ENCODE results near the gene NEURL1B.

Gene NEURL1B

DNA sequence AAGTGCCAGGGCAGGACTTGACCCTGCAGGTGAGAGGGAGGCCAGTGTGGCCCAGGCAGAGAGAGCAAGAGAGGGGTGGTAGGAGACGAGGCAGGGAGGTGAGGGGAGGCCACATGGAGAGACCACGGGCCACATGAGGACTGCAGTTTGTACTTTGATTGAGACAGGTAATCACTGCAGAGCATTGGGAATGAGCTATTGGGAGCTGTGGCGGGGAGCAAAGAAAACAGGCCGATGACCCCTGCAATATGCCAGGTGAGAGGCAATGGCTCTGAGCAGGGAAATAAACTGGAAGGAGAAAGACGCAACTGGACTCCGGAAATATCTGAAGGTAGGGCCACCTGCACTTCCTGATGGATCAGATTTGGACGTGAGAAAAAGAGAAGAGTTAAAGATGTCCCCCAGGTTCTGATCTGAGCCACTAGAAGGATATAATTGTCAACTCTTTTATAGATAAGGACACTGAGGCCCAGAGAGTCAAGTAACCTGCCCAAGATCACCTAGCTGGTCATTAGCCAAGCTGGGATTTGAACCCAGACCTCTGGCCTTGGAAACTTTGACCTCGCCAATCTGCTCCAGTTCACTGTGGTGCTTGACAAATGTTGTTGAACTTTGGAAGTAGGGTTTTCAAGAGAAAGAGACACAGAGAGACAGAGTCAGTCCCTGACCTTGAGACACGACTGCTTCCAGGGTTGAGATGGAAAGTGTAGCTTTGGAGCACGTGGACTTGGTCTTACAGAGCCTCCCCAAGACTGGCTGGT, 87.6 kb downstream of the NEURL1B start:
- TF ChIP-seq SP1 (IDR thresholded peaks at IDR 0.05) (no peak), SUZ12 (IDR thresholded peaks at IDR 0.05) (no peak), BHLHE40 (IDR thresholded peaks at IDR 0.05; ENCODE audit: borderline replicate concordance) (no peak), PKNOX1 (IDR thresholded peaks at IDR 0.05) (no peak), ELF4 (IDR thresholded peaks at IDR 0.05) (no peak), HDGF (IDR thresholded peaks at IDR 0.05; ENCODE audit: borderline replicate concordance) (no peak), ARNT (IDR thresholded peaks at IDR 0.05) (no peak), FOXK2 (IDR thresholded peaks at IDR 0.05) (no peak), NFRKB (IDR thresholded peaks at IDR 0.05) (no peak), L3MBTL2 (conservative IDR thresholded peaks at IDR 0.05) (no peak), LEF1 (IDR thresholded peaks at IDR 0.05; ENCODE audit: borderline replicate concordance) (no peak), CTBP1 (IDR thresholded peaks at IDR 0.05; ENCODE audit: borderline replicate concordance) (no peak), ZNF384 (IDR thresholded peaks at IDR 0.05) (no peak), FOXM1 (IDR thresholded peaks at IDR 0.05; ENCODE audit: borderline replicate concordance) (no peak), TARDBP (IDR thresholded peaks at IDR 0.05) (no peak), FOXA1 (IDR thresholded peaks at IDR 0.05) (no peak)
- ChIA-PET CTCF (interaction anchor here (1.0 to 3.4 kb wide), 3 partner anchors 12 to 14 kb away, joined by 4 to 9 read pairs (median 9); no protein-coding TSS in a partner anchor), POLR2A (interaction anchor here (0.9 to 1.6 kb wide), 2 partner anchors 38 to 43 kb away, joined by 3 to 4 read pairs; partner anchors contain the start of gene DUSP1)
- no peak for DNase-seq (ENCODE audit: extremely low spot score)

DNA sequence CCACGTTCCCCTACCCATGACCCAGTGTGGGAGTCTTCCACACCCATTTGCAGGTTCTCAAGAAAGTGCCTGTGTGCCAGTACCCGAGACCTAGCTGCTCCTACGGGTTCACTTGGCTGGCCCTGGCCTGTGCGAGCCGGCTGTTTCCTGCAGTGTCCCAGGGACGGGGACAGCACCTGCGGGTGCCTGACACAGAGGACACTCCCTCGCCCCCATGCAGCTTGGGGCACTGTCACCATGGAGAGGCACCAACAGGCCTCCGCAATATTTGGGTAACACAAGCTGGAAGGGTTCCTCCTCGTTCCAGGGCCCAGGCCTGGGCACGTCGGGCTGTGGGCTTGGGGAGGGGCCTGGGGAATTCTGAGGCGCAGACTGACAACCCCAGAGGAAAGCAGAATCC, 88.5 kb downstream of the NEURL1B start:
- DNase-seq (ENCODE audit: extremely low spot score) = no peak
- ChIA-PET CTCF (interaction anchor here (1.0 kb wide), 1 partner anchor 15 kb away, joined by 4 read pairs; no protein-coding TSS in a partner anchor), POLR2A (interaction anchor here (1.6 kb wide), 1 partner anchor 42 kb away, joined by 4 read pairs; the partner anchor contains the start of gene DUSP1)
- TF ChIP-seq NFRKB (IDR thresholded peaks at IDR 0.05) (no peak), BHLHE40 (IDR thresholded peaks at IDR 0.05; ENCODE audit: borderline replicate concordance) (no peak), FOXA1 (IDR thresholded peaks at IDR 0.05) (no peak), ZNF384 (IDR thresholded peaks at IDR 0.05) (no peak), LEF1 (IDR thresholded peaks at IDR 0.05; ENCODE audit: borderline replicate concordance) (no peak), ELF4 (IDR thresholded peaks at IDR 0.05) (no peak), TARDBP (IDR thresholded peaks at IDR 0.05) (no peak), L3MBTL2 (conservative IDR thresholded peaks at IDR 0.05) (no peak), PKNOX1 (IDR thresholded peaks at IDR 0.05) (no peak), ARNT (IDR thresholded peaks at IDR 0.05) (no peak), CTBP1 (IDR thresholded peaks at IDR 0.05; ENCODE audit: borderline replicate concordance) (no peak), HDGF (IDR thresholded peaks at IDR 0.05; ENCODE audit: borderline replicate concordance) (no peak), FOXM1 (IDR thresholded peaks at IDR 0.05; ENCODE audit: borderline replicate concordance) (no peak)

GRCh38 chr5:172730222-172730621, 89.2 kb downstream of the NEURL1B start:
- POLR2A ChIA-PET = interaction anchor here (0.9 kb wide), 1 partner anchor 41 kb away, joined by 3 read pairs; the partner anchor contains the start of gene DUSP1
- CTCF ChIA-PET = no interaction called here
- no peak for DNase-seq (ENCODE audit: extremely low spot score)
- no peak for TF ChIP-seq SUZ12 (IDR thresholded peaks at IDR 0.05)
- no peak for TF ChIP-seq SP1 (IDR thresholded peaks at IDR 0.05)
- TF ChIP-seq LEF1 (IDR thresholded peaks at IDR 0.05; ENCODE audit: borderline replicate concordance) = no peak
- TF ChIP-seq ELF4 (IDR thresholded peaks at IDR 0.05) = no peak
- no peak for TF ChIP-seq ARNT (IDR thresholded peaks at IDR 0.05)
- no peak for TF ChIP-seq PKNOX1 (IDR thresholded peaks at IDR 0.05)
- no peak for TF ChIP-seq HDGF (IDR thresholded peaks at IDR 0.05; ENCODE audit: borderline replicate concordance)
- no peak for TF ChIP-seq ZNF384 (IDR thresholded peaks at IDR 0.05)
- no peak for TF ChIP-seq FOXA1 (IDR thresholded peaks at IDR 0.05)
- TF ChIP-seq FOXM1 (IDR thresholded peaks at IDR 0.05; ENCODE audit: borderline replicate concordance) = no peak
- no peak for TF ChIP-seq CTBP1 (IDR thresholded peaks at IDR 0.05; ENCODE audit: borderline replicate concordance)
- no peak for TF ChIP-seq BHLHE40 (IDR thresholded peaks at IDR 0.05; ENCODE audit: borderline replicate concordance)
- TF ChIP-seq FOXK2 (IDR thresholded peaks at IDR 0.05) = no peak
- no peak for TF ChIP-seq L3MBTL2 (conservative IDR thresholded peaks at IDR 0.05)
- no peak for TF ChIP-seq TARDBP (IDR thresholded peaks at IDR 0.05)
- TF ChIP-seq NFRKB (IDR thresholded peaks at IDR 0.05) = no peak

- ChIA-PET POLR2A (interaction anchor here (0.9 to 4.8 kb wide), 2 partner anchors 40 kb away, joined by 3 to 32 read pairs; partner anchors contain the start of gene DUSP1), CTCF (interaction anchor here (0.9 kb wide), 1 partner anchor 24 kb away, joined by 3 read pairs; no protein-coding TSS in a partner anchor)
- no peak for DNase-seq (ENCODE audit: extremely low spot score)
- TF ChIP-seq FOXK2 (IDR thresholded peaks at IDR 0.05) (no peak), NFRKB (IDR thresholded peaks at IDR 0.05) (no peak), TARDBP (IDR thresholded peaks at IDR 0.05) (no peak), LEF1 (IDR thresholded peaks at IDR 0.05; ENCODE audit: borderline replicate concordance) (no peak), CTBP1 (IDR thresholded peaks at IDR 0.05; ENCODE audit: borderline replicate concordance) (no peak), L3MBTL2 (conservative IDR thresholded peaks at IDR 0.05) (no peak)
Measured at GRCh38 chr5:172730981-172731679, 90.1 kb downstream of the NEURL1B start.

GRCh38 chr5:172731680-172732074, 90.6 kb downstream of the NEURL1B start:
- DNase-seq (ENCODE audit: extremely low spot score) = no peak
- TF ChIP-seq PKNOX1 (IDR thresholded peaks at IDR 0.05) (no peak), NFRKB (IDR thresholded peaks at IDR 0.05) (no peak), HDGF (IDR thresholded peaks at IDR 0.05; ENCODE audit: borderline replicate concordance) (no peak), L3MBTL2 (conservative IDR thresholded peaks at IDR 0.05) (no peak), SP1 (IDR thresholded peaks at IDR 0.05) (no peak), SUZ12 (IDR thresholded peaks at IDR 0.05) (no peak), ARNT (IDR thresholded peaks at IDR 0.05) (no peak), TARDBP (IDR thresholded peaks at IDR 0.05) (no peak), CTBP1 (IDR thresholded peaks at IDR 0.05; ENCODE audit: borderline replicate concordance) (no peak), ZNF384 (IDR thresholded peaks at IDR 0.05) (no peak), FOXK2 (IDR thresholded peaks at IDR 0.05) (no peak), LEF1 (IDR thresholded peaks at IDR 0.05; ENCODE audit: borderline replicate concordance) (no peak), FOXA1 (IDR thresholded peaks at IDR 0.05) (no peak)
- CTCF ChIA-PET = interaction anchor here (0.9 kb wide), 1 partner anchor 24 kb away, joined by 3 read pairs; no protein-coding TSS in a partner anchor
- POLR2A ChIA-PET = interaction anchor here (0.5 to 4.8 kb wide), 2 partner anchors 26 to 40 kb away, joined by 3 to 32 read pairs; partner anchors contain the start of gene DUSP1

Measured in HEK293T (cell line).